Measurements from ENCODE around the gene FN3K. TPM values are rescaled to one million over a fixed set of nuclear protein-coding genes. Genes with fewer than 3 reads are reported as not detected.

FN3K gene
- total and polyA plus RNA-seq, 2 experiments from 2014 or later: 0.11 to 1.0 TPM

DNA sequence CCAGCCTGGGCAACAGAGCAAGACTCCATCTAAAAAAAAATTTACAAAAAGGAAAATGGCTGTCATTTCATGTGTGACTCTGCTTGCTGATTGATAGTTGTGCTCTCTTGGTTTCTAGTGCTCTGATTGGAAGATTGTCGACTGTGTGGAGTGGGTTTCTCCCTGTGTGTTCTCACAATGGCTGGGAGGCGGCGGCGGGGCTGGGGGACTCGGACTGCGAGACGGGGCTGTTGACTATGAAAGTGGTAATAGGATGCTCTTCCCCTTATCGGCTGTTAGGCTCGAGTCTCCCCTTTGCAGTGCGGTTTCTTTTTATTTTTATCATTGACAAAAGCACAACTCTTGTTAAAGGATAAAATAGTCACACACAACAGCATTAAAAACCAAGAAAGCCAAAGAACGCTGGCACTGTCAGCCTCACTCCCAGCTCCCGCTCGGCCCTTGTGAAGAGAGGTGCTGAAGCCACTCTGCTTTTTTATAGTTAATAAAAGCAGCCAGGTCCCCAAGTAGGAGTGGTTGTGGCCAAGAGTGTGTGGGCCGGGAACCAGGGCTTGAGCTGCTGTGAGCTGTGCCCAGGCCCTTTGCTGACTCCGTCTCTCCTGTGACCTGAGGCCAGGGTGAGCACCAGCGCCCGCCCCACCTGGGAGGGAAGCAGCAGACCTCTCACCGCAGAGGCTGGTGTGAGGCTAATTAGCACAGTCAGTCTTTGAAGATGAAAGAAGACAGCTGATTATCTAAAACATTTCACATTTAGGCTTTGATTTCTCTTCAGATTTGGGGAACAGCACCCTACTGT lies 53.0 kb downstream of the FN3K start:
- H3K79me2 ChIP-seq (ENCODE audit: insufficient read depth): peaks cover 9% of the 10 kb centered on the region; the same call in 1 of the 2 replicates
- in situ Hi-C loops (cut with MboI): no loop called here

DNA sequence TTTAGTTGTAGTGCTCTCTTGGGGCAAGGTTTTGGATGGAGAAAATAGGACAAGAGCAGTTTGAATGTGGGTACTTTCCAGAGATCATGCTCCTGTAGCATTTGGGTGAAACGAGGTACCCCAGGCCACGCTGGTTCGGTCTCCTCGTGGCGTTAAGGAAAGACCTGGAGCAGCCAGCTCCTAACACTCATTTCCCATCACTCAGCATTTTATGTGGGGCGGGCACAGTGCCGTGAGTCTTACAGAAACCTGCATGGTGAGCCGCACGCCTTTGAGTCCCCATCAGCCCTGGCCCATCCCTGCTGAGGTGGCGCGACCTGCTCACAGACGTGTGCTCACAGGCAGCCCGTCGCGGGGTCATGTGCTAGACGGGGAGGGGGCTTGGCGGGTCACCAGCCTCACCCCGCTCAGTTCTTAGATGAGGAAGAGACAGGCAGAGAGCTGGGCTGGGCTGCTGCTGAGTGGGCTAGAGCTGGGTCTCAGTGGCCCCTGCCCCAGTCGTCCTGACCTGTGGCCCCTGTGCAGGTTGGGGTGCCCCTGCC lies 53.7 kb downstream of the FN3K start:
- Histone ChIP-seq H3K9ac (no peak overlapping the region), H4K20me1 (ENCODE audit: insufficient read depth) (no peaks in the 10 kb centered on the region), H3K4me3 (no peak overlapping the region), H3K27me3 (replicated peaks; ENCODE audit: insufficient read depth) (no peaks in the 10 kb centered on the region), H3K36me3 (ENCODE audit: low read depth) (no peaks in the 10 kb centered on the region), H3K79me2 (ENCODE audit: insufficient read depth) (peaks cover 9% of the 10 kb centered on the region; the same call in 1 of the 2 replicates), H3K9me3 (ENCODE audit: low read depth) (no peaks in the 10 kb centered on the region), H3K27ac (no peak overlapping the region), H3K4me1 (ENCODE audit: insufficient read depth) (peaks cover 22% of the 10 kb centered on the region), H3K4me2 (ENCODE audit: unreplicated experiment) (no peak overlapping the region), H3K9me2 (ENCODE audit: insufficient read depth) (no peaks in the 10 kb centered on the region), H3F3A (ENCODE audit: insufficient read depth) (peaks cover 11% of the 10 kb centered on the region), H2AFZ (no peak overlapping the region)
- no peak for DNase-seq
- 96 to 97% methylated on average over 18 to 19 of the region's 19 CpGs for WGBS, 2 experiments (ENCODE audit: low coverage in 1 of 2, low lambda C conversion rate in 2 of 2, missing lambda C conversion rate in 2 of 2)
- TF ChIP-seq EZH2phosphoT487 (IDR thresholded peaks at IDR 0.05; ENCODE audit: insufficient read depth, low read depth): no peak
- TF ChIP-seq EZH2 (IDR thresholded peaks at IDR 0.05; ENCODE audit: insufficient read depth, poor library complexity, severe bottlenecking): no peak
- in situ Hi-C loops (cut with MboI): no loop called here

More for the DNA sequence above, 53.0 kb downstream of the FN3K start:
- Histone ChIP-seq H3K9ac (no peak overlapping the region), H4K20me1 (ENCODE audit: insufficient read depth) (no peaks in the 10 kb centered on the region), H3K27me3 (replicated peaks; ENCODE audit: insufficient read depth) (no peaks in the 10 kb centered on the region), H3K4me1 (ENCODE audit: insufficient read depth) (peaks cover 17% of the 10 kb centered on the region), H2AFZ (no peak overlapping the region), H3K4me3 (no peak overlapping the region), H3K9me3 (ENCODE audit: low read depth) (no peaks in the 10 kb centered on the region), H3K36me3 (ENCODE audit: low read depth) (no peaks in the 10 kb centered on the region), H3K9me2 (ENCODE audit: insufficient read depth) (no peaks in the 10 kb centered on the region), H3K4me2 (ENCODE audit: unreplicated experiment) (no peak overlapping the region), H3K27ac (no peak overlapping the region), H3F3A (ENCODE audit: insufficient read depth) (peaks cover 11% of the 10 kb centered on the region)
- 94 to 95% methylated on average over 18 of the region's 18 CpGs for WGBS, 2 experiments (ENCODE audit: low coverage in 1 of 2, low lambda C conversion rate in 2 of 2, missing lambda C conversion rate in 2 of 2)
- DNase-seq: no peak
- TF ChIP-seq EZH2phosphoT487 (IDR thresholded peaks at IDR 0.05; ENCODE audit: insufficient read depth, low read depth) (no peak), EZH2 (IDR thresholded peaks at IDR 0.05; ENCODE audit: insufficient read depth, poor library complexity, severe bottlenecking) (no peak)

DNA sequence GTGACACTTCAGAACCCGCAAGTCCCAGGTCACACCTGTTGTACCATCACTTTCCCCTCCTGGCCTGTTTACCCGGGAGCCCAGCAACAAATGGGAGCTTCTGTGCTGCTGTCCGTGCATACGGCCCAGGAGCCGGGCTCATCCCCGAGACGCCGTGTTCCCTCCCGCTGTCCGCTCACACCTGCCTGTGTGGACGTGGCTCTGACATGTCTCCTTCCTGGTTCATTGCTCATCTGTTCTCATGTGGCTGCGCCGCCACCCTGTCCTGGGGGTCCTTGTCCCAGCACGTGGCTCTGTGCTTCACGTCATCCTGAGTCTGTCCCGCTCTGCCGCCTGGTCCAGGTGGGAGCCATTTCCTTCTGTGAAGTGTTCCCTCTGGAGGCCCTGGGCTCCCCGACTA lies 54.4 kb downstream of the FN3K start:
- in situ Hi-C loops (cut with MboI): no loop called here
- WGBS, 2 experiments (ENCODE audit: low coverage in 1 of 2, low lambda C conversion rate in 2 of 2, missing lambda C conversion rate in 2 of 2): 95 to 96% methylated on average over 18 of the region's 18 CpGs
- peaks cover 9% of the 10 kb centered on the region; the same call in 1 of the 2 replicates for H3K79me2 ChIP-seq (ENCODE audit: insufficient read depth)

DNA sequence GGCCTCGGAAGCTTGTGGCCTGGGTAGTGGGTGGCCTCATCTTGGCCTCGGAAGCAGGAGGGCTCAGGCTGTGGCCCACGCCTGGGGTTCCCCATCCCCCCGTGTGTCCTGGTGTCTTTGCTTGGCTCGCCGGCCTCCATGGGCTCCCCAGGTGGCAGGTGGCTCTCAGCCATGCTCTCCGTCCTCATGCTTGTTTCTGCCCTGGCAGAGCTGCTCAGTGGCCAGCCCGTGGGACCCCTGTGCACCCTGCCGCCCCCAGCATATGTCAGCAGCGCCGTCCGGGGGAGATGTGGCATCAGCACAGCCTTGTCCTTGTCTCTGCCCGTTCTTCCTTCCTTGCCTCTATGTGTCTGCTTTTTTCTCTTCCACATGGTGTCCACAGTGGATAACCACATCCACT lies 55.0 kb downstream of the FN3K start:
- Histone ChIP-seq H4K20me1 (ENCODE audit: insufficient read depth) (no peaks in the 10 kb centered on the region), H3K27ac (no peak overlapping the region), H3K4me2 (ENCODE audit: unreplicated experiment) (no peak overlapping the region), H2AFZ (no peak overlapping the region), H3K79me2 (ENCODE audit: insufficient read depth) (peaks cover 9% of the 10 kb centered on the region; the same call in 1 of the 2 replicates), H3K36me3 (ENCODE audit: low read depth) (no peaks in the 10 kb centered on the region), H3K9me3 (ENCODE audit: low read depth) (no peaks in the 10 kb centered on the region), H3K27me3 (replicated peaks; ENCODE audit: insufficient read depth) (no peaks in the 10 kb centered on the region), H3F3A (ENCODE audit: insufficient read depth) (peaks cover 11% of the 10 kb centered on the region), H3K4me1 (ENCODE audit: insufficient read depth) (peaks cover 22% of the 10 kb centered on the region), H3K9ac (no peak overlapping the region), H3K9me2 (ENCODE audit: insufficient read depth) (no peaks in the 10 kb centered on the region), H3K4me3 (no peak overlapping the region)
- in situ Hi-C loops (cut with MboI): no loop called here
- no peak for TF ChIP-seq EZH2phosphoT487 (IDR thresholded peaks at IDR 0.05; ENCODE audit: insufficient read depth, low read depth)
- TF ChIP-seq EZH2 (IDR thresholded peaks at IDR 0.05; ENCODE audit: insufficient read depth, poor library complexity, severe bottlenecking): no peak
- no peak for DNase-seq
- 95% methylated on average over 13 of the region's 13 CpGs for WGBS, 2 experiments (ENCODE audit: low coverage in 1 of 2, low lambda C conversion rate in 2 of 2, missing lambda C conversion rate in 2 of 2)

More for the DNA sequence above, 54.4 kb downstream of the FN3K start:
- H3K9ac ChIP-seq: no peak overlapping the region
- no peaks in the 10 kb centered on the region for H3K27me3 ChIP-seq (replicated peaks; ENCODE audit: insufficient read depth)
- H3K9me2 ChIP-seq (ENCODE audit: insufficient read depth): no peaks in the 10 kb centered on the region
- H3K36me3 ChIP-seq (ENCODE audit: low read depth): no peaks in the 10 kb centered on the region
- peaks cover 11% of the 10 kb centered on the region for H3F3A ChIP-seq (ENCODE audit: insufficient read depth)
- no peaks in the 10 kb centered on the region for H3K9me3 ChIP-seq (ENCODE audit: low read depth)
- TF ChIP-seq EZH2 (IDR thresholded peaks at IDR 0.05; ENCODE audit: insufficient read depth, poor library complexity, severe bottlenecking) (no peak), EZH2phosphoT487 (IDR thresholded peaks at IDR 0.05; ENCODE audit: insufficient read depth, low read depth) (no peak)
- H3K4me2 ChIP-seq (ENCODE audit: unreplicated experiment): no peak overlapping the region
- H3K27ac ChIP-seq: no peak overlapping the region
- H2AFZ ChIP-seq: no peak overlapping the region
- no peak for DNase-seq
- peaks cover 22% of the 10 kb centered on the region for H3K4me1 ChIP-seq (ENCODE audit: insufficient read depth)
- H3K4me3 ChIP-seq: no peak overlapping the region
- no peaks in the 10 kb centered on the region for H4K20me1 ChIP-seq (ENCODE audit: insufficient read depth)

All from GM23248 (cell line).